ENCODE measurements around the gene CHPF2.

The CHPF2 gene

DNA sequence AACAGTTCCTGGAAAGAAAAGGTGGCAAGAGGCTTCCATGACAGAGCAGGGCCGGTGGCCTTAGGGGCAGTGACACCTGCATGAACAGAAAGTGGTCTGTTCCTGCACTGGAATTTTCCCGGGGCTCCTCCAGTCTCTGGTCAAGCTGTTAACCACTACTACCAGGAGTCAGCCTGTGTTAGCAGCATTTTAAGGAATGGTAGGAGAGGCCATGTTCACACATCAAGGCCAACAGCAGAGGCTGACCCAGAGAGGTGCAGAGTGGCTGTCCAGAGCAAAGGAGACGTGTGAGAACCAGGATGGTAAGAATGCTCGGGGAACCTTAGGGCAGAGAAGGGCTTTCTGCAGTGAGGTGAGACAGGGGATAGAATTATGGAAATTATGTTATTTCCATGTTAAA, 30.5 kb upstream of the CHPF2 start:
- no peaks in the 10 kb centered on the region for H3K9me3 ChIP-seq
- H3K27ac ChIP-seq: no peak overlapping the region
- TF ChIP-seq, protein P1, sequence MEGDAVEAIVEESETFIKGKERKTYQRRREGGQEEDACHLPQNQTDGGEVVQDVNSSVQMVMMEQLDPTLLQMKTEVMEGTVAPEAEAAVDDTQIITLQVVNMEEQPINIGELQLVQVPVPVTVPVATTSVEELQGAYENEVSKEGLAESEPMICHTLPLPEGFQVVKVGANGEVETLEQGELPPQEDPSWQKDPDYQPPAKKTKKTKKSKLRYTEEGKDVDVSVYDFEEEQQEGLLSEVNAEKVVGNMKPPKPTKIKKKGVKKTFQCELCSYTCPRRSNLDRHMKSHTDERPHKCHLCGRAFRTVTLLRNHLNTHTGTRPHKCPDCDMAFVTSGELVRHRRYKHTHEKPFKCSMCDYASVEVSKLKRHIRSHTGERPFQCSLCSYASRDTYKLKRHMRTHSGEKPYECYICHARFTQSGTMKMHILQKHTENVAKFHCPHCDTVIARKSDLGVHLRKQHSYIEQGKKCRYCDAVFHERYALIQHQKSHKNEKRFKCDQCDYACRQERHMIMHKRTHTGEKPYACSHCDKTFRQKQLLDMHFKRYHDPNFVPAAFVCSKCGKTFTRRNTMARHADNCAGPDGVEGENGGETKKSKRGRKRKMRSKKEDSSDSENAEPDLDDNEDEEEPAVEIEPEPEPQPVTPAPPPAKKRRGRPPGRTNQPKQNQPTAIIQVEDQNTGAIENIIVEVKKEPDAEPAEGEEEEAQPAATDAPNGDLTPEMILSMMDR (IDR thresholded peaks at IDR 0.05): no peak
- no peaks in the 10 kb centered on the region for H3K36me3 ChIP-seq
- peaks cover 55% of the 10 kb centered on the region for H3K27me3 ChIP-seq
- H3K4me3 ChIP-seq (ENCODE audit: low read depth in 1 of 2, low read length in 1 of 2): no peak overlapping the region
- no peaks in the 10 kb centered on the region for H3K4me1 ChIP-seq (ENCODE audit: control insufficient read depth in 1 of 2, insufficient read depth in 1 of 2, low read depth in 1 of 2, low read length in 1 of 2)

DNA sequence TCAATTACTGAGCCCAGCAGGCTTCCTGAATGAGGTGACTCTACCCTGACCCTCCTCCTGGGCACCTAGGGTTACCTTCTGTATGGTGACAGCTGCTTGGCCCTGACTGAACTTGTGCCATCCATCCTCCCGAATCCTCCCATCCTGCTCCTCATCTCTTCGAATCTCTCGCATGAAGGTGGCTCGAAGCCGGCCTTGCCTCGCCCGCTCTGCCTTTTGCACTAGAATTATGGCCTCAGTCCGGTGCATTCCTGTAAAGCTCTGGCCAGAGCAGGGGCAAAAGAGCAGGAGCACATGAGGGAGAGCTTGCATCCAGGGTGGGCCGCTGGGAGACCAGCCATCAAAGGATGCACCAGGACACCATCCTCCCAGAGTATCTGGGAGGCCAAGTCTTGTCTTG, 29.4 kb upstream of the CHPF2 start:
- TF ChIP-seq, protein P1 (IDR thresholded peaks at IDR 0.05): no peak
- H3K4me1 ChIP-seq (ENCODE audit: control insufficient read depth in 1 of 2, insufficient read depth in 1 of 2, low read depth in 1 of 2, low read length in 1 of 2): no peaks in the 10 kb centered on the region
- no peak overlapping the region for H3K27ac ChIP-seq
- no peaks in the 10 kb centered on the region for H3K9me3 ChIP-seq
- no peak overlapping the region for H3K4me3 ChIP-seq (ENCODE audit: low read depth in 1 of 2, low read length in 1 of 2)
- H3K36me3 ChIP-seq: no peaks in the 10 kb centered on the region
- peaks cover 62% of the 10 kb centered on the region for H3K27me3 ChIP-seq

DNA sequence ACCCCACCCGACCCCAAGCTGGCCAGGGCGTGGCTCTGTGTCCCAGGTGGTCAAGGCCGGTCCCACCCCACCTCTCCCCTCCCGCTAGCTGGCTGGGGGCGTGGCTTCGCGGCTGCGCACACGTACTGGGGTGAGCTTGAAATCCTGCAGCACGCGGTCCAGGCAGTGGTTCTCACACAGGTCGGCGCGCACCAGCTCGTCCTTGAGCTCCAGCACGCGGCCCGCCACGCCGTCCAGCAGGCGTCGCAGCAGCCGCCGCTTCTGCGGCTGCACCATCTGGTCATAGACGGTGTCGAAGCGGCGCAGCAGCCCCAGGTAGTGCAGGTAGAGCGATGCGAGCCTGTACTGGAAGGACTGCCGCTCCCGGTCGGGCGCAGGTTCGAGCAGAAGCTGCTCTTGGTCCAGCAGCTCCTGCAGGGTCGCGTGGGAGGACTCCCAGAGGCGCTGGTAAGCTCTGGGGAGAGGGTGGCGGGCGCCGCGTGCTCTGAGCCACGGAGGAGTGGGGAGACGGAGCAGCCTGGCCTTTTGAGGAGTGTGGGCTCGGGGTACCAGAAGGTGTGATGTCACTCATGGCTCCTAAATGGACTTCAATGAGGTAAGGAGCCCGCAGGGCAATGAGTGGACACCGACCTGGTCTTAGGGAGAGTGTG, 27.8 kb upstream of the CHPF2 start:
- TF ChIP-seq, protein P1 (IDR thresholded peaks at IDR 0.05): no peak
- H3K27me3 ChIP-seq: peaks cover 75% of the 10 kb centered on the region
- no peak overlapping the region for H3K4me3 ChIP-seq (ENCODE audit: low read depth in 1 of 2, low read length in 1 of 2)

GRCh38 chr7:151205730-151206129, 26.6 kb upstream of the CHPF2 start:
- no peaks in the 10 kb centered on the region for H3K36me3 ChIP-seq

More for the DNA sequence above, 27.8 kb upstream of the CHPF2 start:
- H3K9me3 ChIP-seq: no peaks in the 10 kb centered on the region
- no peaks in the 10 kb centered on the region for H3K4me1 ChIP-seq (ENCODE audit: control insufficient read depth in 1 of 2, insufficient read depth in 1 of 2, low read depth in 1 of 2, low read length in 1 of 2)
- H3K36me3 ChIP-seq: no peaks in the 10 kb centered on the region
- no peak overlapping the region for H3K27ac ChIP-seq

DNA sequence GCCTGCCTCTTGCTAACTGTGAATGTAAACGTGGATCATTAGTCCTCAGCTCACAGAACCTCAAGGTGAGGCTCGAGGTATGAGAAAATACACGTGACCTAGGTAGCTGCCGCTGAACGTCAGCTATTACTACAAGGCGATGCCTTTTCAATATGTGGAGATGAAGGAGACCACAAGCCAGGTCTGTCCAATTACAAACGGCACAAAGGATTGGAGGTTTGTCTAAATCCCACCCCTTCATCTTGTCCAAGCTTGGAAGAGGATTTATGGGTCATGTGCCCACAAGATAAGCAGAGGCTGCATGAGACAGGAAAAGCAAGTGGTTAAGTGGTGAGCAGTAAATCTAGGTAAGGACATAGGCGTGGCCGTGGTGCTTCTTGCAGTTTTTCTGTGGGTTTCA, 25.4 kb upstream of the CHPF2 start:
- Histone ChIP-seq H3K27me3 (peaks cover 71% of the 10 kb centered on the region), H3K27ac (no peak overlapping the region), H3K36me3 (no peaks in the 10 kb centered on the region), H3K4me3 (ENCODE audit: low read depth in 1 of 2, low read length in 1 of 2) (no peak overlapping the region), H3K9me3 (no peaks in the 10 kb centered on the region), H3K4me1 (ENCODE audit: control insufficient read depth in 1 of 2, insufficient read depth in 1 of 2, low read depth in 1 of 2, low read length in 1 of 2) (no peaks in the 10 kb centered on the region)
- TF ChIP-seq, protein P1 (IDR thresholded peaks at IDR 0.05): no peak

More at GRCh38 chr7:151205730-151206129, 26.6 kb upstream of the CHPF2 start:
- Histone ChIP-seq H3K4me1 (ENCODE audit: control insufficient read depth in 1 of 2, insufficient read depth in 1 of 2, low read depth in 1 of 2, low read length in 1 of 2) (no peaks in the 10 kb centered on the region), H3K9me3 (no peaks in the 10 kb centered on the region), H3K27me3 (peaks cover 75% of the 10 kb centered on the region), H3K4me3 (ENCODE audit: low read depth in 1 of 2, low read length in 1 of 2) (no peak overlapping the region), H3K27ac (no peak overlapping the region)
- TF ChIP-seq, protein P1 (IDR thresholded peaks at IDR 0.05): no peak
